ENCODE data around the gene LZTR1.

Gene LZTR1

GRCh38 chr22:20989323-20990138 lies 7.4 kb downstream of the LZTR1 start:
- H2AFZ ChIP-seq (ENCODE audit: low read depth) = no peak overlapping the region
- H3K36me3 ChIP-seq (ENCODE audit: insufficient read depth) = no peaks in the 10 kb centered on the region
- H3K27me3 ChIP-seq (ENCODE audit: insufficient read depth, low read depth) = no peaks in the 10 kb centered on the region
- no peaks in the 10 kb centered on the region for H4K20me1 ChIP-seq (ENCODE audit: insufficient read depth)
- no peak for TF ChIP-seq CTCF (conservative IDR thresholded peaks at IDR 0.05; ENCODE audit: low read depth, low read length)
- H3K4me3 ChIP-seq (IDR thresholded peaks at IDR 0.05; ENCODE audit: insufficient read depth, low read depth, low read length) = no peak overlapping the region
- H3K79me2 ChIP-seq (ENCODE audit: insufficient read depth, low read depth) = no peaks in the 10 kb centered on the region
- no peaks in the 10 kb centered on the region for H3K4me1 ChIP-seq (ENCODE audit: low read depth, poor library complexity, severe bottlenecking)
- no peak overlapping the region for H3K9ac ChIP-seq
- H3K4me2 ChIP-seq = no peak overlapping the region
- no peak overlapping the region for H3K27ac ChIP-seq

- H3K4me3 ChIP-seq (IDR thresholded peaks at IDR 0.05; ENCODE audit: insufficient read depth, low read depth, low read length) = no peak overlapping the region
- no peak for TF ChIP-seq CTCF (conservative IDR thresholded peaks at IDR 0.05; ENCODE audit: low read depth, low read length)
- no peak overlapping the region for H3K9ac ChIP-seq
- no peaks in the 10 kb centered on the region for H3K4me1 ChIP-seq (ENCODE audit: low read depth, poor library complexity, severe bottlenecking)
- H3K79me2 ChIP-seq (ENCODE audit: insufficient read depth, low read depth) = no peaks in the 10 kb centered on the region
- no peak overlapping the region for H2AFZ ChIP-seq (ENCODE audit: low read depth)
- H4K20me1 ChIP-seq (ENCODE audit: insufficient read depth) = no peaks in the 10 kb centered on the region
- H3K4me2 ChIP-seq = no peak overlapping the region
- H3K27me3 ChIP-seq (ENCODE audit: insufficient read depth, low read depth) = no peaks in the 10 kb centered on the region
- no peaks in the 10 kb centered on the region for H3K36me3 ChIP-seq (ENCODE audit: insufficient read depth)
- no peak overlapping the region for H3K27ac ChIP-seq
Measured at GRCh38 chr22:20990184-20991180, 8.4 kb downstream of the LZTR1 start.

GRCh38 chr22:20991252-20992055 lies 9.4 kb downstream of the LZTR1 start:
- Histone ChIP-seq H3K4me1 (ENCODE audit: low read depth, poor library complexity, severe bottlenecking) (no peaks in the 10 kb centered on the region), H3K4me2 (no peak overlapping the region), H3K79me2 (ENCODE audit: insufficient read depth, low read depth) (no peaks in the 10 kb centered on the region), H3K27me3 (ENCODE audit: insufficient read depth, low read depth) (no peaks in the 10 kb centered on the region), H2AFZ (ENCODE audit: low read depth) (no peak overlapping the region), H3K36me3 (ENCODE audit: insufficient read depth) (no peaks in the 10 kb centered on the region), H3K9ac (no peak overlapping the region), H3K4me3 (IDR thresholded peaks at IDR 0.05; ENCODE audit: insufficient read depth, low read depth, low read length) (no peak overlapping the region), H3K27ac (no peak overlapping the region), H4K20me1 (ENCODE audit: insufficient read depth) (no peaks in the 10 kb centered on the region)
- TF ChIP-seq CTCF (conservative IDR thresholded peaks at IDR 0.05; ENCODE audit: low read depth, low read length) = no peak

- Histone ChIP-seq H3K4me2 (no peak overlapping the region), H3K4me1 (ENCODE audit: low read depth, poor library complexity, severe bottlenecking) (no peaks in the 10 kb centered on the region), H2AFZ (ENCODE audit: low read depth) (no peak overlapping the region), H3K36me3 (ENCODE audit: insufficient read depth) (no peaks in the 10 kb centered on the region), H3K79me2 (ENCODE audit: insufficient read depth, low read depth) (no peaks in the 10 kb centered on the region), H3K27me3 (ENCODE audit: insufficient read depth, low read depth) (no peaks in the 10 kb centered on the region), H3K4me3 (IDR thresholded peaks at IDR 0.05; ENCODE audit: insufficient read depth, low read depth, low read length) (no peak overlapping the region), H3K27ac (no peak overlapping the region), H4K20me1 (ENCODE audit: insufficient read depth) (no peaks in the 10 kb centered on the region), H3K9ac (no peak overlapping the region)
- TF ChIP-seq CTCF (conservative IDR thresholded peaks at IDR 0.05; ENCODE audit: low read depth, low read length) = no peak
Measured at GRCh38 chr22:20992056-20992442, 10.0 kb downstream of the LZTR1 start.

All from KMS-11 (cell line).